ENCODE data around the gene NNT. TPM values are rescaled to one million over a fixed set of nuclear protein-coding genes. Genes with fewer than 3 reads are reported as not detected.

NNT gene
- total RNA-seq, 2 donors from 2014 or later = 323 to 422 TPM

DNA sequence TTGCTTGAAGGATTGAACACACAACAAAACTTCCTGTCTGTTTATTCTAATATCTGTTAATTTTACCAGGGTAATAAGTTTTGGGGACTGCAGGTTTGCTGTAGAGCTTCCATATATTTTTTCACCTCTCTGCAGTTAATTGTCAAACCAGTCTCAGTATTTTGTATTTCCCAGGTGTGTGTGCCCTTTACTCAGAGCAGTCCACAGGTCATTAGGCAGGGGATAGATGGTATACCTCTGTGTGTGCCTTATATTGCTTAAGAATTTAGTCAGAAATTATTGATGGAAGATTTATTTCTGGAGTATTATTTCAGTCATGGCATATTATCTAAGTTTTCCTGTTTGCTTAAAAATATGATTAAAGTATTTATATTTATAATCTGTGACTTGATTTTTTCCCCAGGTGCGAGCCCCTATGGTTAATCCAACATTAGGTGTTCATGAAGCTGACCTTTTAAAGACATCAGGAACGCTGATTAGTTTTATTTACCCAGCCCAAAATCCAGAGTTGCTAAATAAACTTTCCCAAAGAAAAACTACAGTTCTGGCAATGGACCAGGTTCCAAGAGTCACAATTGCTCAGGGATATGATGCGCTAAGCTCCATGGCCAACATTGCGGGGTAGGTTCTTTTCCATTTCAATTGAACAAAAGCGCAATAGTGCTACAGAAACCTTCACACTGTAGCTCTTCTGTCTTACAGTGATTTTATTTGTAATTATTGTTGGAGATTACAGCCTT lies 12.6 kb downstream of the NNT start:
- DNase-seq (no peak), ATAC-seq (no peak)
- intact Hi-C loops (cut with DNase I) = no loop called here

GRCh38 chr5:43616535-43616934 lies 13.6 kb downstream of the NNT start:
- DNase-seq = no peak
- peak; percentile 77 to 82 for ATAC-seq
- intact Hi-C loops (cut with DNase I) = no loop called here

- DNase-seq (no peak), ATAC-seq (no peak)
- intact Hi-C loops (cut with DNase I) = no loop called here
These were observed 16.4 kb downstream of the NNT start for GRCh38 chr5:43619380-43619779.

DNA sequence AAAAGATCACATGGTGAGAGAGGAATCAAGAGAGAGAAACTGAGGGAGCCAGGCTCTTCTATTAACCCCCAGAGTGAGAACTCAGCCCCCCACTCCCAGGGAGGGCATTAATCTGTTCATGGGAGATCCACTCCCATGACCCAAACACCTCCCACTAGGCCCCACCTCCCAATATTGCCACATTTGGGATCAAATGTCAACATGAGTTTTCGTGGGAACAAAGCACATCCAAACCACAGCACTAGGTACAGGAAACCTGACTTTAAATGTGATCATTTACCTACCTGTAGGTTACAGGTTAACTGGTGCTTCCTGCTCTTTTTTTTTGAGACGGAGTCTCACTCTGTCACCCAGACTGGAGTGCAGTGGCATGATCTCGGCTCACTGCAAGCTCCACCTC lies 16.9 kb downstream of the NNT start:
- no peak for DNase-seq
- intact Hi-C loops (cut with DNase I) = no loop called here
- no peak for ATAC-seq

GRCh38 chr5:43620944-43621505 lies 18.0 kb downstream of the NNT start:
- no peak for ATAC-seq
- no peak for DNase-seq
- intact Hi-C loops (cut with DNase I) = no loop called here

DNA sequence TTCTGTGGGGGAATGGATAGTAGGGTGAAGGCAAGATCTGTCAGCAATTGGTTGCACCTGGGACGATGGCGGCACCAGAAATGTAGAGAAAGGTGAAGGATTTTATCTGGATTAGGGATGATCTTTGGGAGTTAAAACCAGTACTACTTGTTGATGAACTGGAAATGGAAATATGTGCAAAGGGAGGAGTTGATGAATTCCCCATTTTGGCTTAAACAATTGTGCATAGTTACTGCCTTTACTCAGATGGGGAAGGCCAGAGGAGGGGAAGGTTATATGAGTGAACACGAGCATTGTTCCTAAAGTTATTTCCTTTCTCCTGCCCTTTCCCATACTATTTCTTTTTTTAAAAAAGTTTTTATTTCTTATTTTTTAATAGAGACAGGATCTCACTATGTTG lies 19.1 kb downstream of the NNT start:
- no peak for ATAC-seq
- intact Hi-C loops (cut with DNase I) = no loop called here
- DNase-seq = no peak

DNA sequence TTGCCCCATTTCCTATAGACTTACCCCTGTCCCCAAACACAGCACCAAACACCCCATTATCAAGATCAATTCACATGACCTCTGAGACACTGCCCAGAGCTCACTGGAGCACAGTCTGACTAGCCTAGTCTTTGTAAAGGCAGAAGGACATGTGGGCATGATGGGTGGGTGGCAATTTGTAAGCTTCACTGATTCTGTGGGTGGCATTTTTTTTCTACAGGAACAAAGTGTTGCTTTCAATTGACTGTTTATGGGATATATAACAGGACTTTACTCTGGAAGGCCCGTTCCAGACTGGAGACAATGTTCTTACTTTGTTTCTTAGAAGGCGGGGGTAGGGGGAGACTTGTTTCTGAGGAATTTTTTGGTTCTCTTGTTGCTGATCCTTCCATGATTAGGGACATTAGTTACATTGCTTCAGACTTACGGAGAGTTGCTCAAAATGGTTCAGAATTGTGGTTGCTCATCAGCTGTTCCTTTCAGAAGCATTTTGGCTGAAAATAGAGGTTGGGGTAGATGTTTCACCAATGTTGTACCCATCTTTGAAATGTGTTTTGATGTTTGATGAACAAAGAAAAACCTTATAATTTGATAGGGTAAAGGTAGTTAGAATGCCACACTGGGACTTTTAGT lies 20.2 kb downstream of the NNT start:
- DNase-seq (no peak), ATAC-seq (no peak)
- intact Hi-C loops (cut with DNase I) = no loop called here

- ATAC-seq (peak; percentile 69 to 76), DNase-seq (peak; percentile 30)
- intact Hi-C loops (cut with DNase I) = no loop called here
These were observed 24.0 kb downstream of the NNT start for GRCh38 chr5:43627028-43627427.

DNA sequence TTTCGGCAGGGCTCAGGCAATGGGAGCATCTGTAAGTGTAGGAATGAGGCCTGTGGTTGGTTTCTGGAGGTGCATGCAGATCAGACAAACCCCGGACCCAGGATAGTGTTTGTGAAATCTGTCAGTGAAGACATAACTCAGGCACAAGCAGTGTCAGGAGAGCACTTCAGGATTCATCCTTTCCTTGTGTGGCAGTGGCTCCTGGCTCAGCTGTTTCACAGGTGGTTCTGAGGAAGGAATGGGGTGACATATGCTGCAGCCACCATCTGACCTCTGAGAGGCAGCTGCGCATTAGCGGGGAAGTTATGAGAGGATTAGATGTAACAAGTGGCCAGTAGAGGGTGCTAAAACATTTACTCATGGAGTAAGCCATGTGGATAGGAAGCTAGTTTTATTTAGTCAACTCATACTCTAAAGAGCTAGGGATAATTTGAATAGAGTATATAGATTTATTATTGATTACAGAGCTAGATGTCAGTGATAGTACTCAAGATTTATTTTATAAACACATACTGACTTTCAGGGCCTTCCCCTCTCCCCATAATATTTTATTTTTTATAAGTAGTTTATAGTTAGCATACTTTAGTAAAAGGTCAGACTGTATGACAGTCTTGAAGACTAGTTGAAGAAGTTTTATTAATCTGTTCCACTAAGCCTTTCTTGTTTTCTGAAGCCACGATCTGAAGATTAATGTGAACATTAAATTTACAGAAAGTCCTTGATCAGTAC lies 28.4 kb downstream of the NNT start:
- ATAC-seq = peak; percentile 84 to 91
- peak; percentile 26 for DNase-seq
- intact Hi-C loops (cut with DNase I) = no loop called here

GRCh38 chr5:43634621-43635020 lies 31.6 kb downstream of the NNT start:
- ATAC-seq (no peak), DNase-seq (no peak)
- intact Hi-C loops (cut with DNase I) = no loop called here

- DNase-seq (no peak), ATAC-seq (no peak)
- intact Hi-C loops (cut with DNase I) = no loop called here
These were observed 32.4 kb downstream of the NNT start for GRCh38 chr5:43635374-43635773.

- intact Hi-C loops (cut with DNase I) = no loop called here
- ATAC-seq = no peak
- no peak for DNase-seq
These were observed 33.1 kb downstream of the NNT start for GRCh38 chr5:43636076-43636475.

DNA sequence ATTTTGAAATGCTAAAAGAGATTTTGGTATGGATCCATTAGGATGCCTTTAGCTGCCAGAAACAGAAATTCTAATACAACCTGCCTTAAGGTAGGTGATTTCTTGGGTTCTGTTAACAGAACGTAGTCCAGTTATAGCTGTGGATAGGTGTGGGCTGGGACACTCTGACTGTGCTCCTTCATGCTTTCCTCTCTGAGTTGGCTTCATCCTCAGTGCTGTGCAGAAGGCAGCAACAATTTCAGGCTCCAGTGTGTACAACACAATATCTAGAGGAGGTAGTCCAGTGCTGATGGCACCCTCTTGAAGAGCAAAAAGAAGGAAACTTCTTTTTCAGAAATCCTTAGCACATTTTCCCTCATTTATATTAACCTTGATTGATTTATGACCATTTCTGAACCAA lies 34.4 kb downstream of the NNT start:
- DNase-seq = no peak
- intact Hi-C loops (cut with DNase I) = no loop called here
- peak in 1 of 2 donors; percentile 22 for ATAC-seq

- intact Hi-C loops (cut with DNase I) = no loop called here
- DNase-seq (no peak), ATAC-seq (no peak)
These were observed 35.1 kb downstream of the NNT start for GRCh38 chr5:43638107-43638506.

DNA sequence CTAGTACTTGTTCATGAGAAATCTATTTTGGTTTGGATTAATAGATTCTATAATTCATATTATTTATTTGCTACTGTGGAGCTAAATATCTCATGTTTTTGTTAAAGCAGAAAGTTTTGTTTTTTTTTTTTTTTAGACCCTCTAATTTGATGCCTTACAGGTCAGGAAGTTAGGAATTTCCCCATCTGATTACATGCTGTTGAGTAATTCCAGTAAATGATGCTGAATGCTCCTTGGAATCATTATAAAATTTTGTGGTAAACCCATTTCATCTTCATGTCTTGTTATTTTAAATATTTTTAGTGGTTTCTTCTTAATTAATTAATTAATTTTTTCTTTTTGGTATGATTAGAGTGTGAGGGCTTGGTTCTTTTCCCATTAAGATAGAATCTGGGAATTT lies 35.6 kb downstream of the NNT start:
- ATAC-seq (no peak), DNase-seq (no peak)
- intact Hi-C loops (cut with DNase I) = no loop called here

- DNase-seq = no peak
- intact Hi-C loops (cut with DNase I) = no loop called here
- ATAC-seq = peak in 1 of 2 donors; percentile 47
These were observed 36.6 kb downstream of the NNT start for GRCh38 chr5:43639566-43639965.

DNA sequence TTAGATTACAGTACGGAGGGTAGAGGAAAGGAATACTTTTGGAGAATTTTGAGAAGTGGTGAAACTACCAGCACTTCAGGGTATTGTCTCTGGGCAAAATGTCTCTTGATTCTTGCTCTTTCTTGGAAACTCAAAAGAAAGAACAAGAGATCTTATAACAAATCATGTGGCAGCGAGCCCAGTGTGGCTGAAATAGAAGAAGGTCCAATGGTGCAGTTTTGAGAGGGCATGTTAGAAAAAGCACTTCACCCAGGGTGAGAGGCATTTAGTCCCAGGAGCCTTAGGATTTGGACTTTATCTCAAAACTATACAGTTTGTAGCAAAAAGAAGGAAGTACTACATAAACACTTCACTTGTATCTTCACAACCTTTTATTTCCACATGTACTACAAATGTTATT lies 39.4 kb downstream of the NNT start:
- ATAC-seq (no peak), DNase-seq (no peak)
- intact Hi-C loops (cut with DNase I) = no loop called here

- DNase-seq = no peak
- intact Hi-C loops (cut with DNase I) = no loop called here
- no peak for ATAC-seq
These were observed 40.3 kb downstream of the NNT start for GRCh38 chr5:43643327-43643726.

GRCh38 chr5:43643750-43644149 lies 40.8 kb downstream of the NNT start:
- DNase-seq (no peak), ATAC-seq (no peak)
- intact Hi-C loops (cut with DNase I) = no loop called here

GRCh38 chr5:43646992-43647391 lies 44.0 kb downstream of the NNT start:
- DNase-seq (no peak), ATAC-seq (no peak)
- intact Hi-C loops (cut with DNase I) = no loop called here

All from left cardiac atrium (tissue), 4 donors.